IPS-20b (cell line): ENCODE results near the gene MAP1LC3B2.

ENCODE experiments used
- H3K27ac ChIP-seq: one replicate; pipeline ENCODE4 v1.5.1; 2013; ENCODE audit warnings: low read length
- H3K27me3 ChIP-seq: 2 replicates; pipeline ENCODE4 v1.6.1; 2013; ENCODE audit warnings: mild to moderate bottlenecking, low read length, inconsistent platforms; ENCODE audit not compliant: insufficient read depth
- H3K36me3 ChIP-seq: 2 replicates; pipeline ENCODE4 v1.6.1; 2013; ENCODE audit warnings: low read depth, mild to moderate bottlenecking, inconsistent platforms, low read length, moderate library complexity; ENCODE audit not compliant: insufficient read depth
- H3K4me1 ChIP-seq: 2 replicates; pipeline ENCODE4 v1.6.1; 2013; ENCODE audit warnings: mild to moderate bottlenecking, control low read depth, inconsistent platforms, low read length, moderate library complexity; ENCODE audit not compliant: insufficient read depth
- H3K4me3 ChIP-seq: 2 replicates; pipeline ENCODE4 v1.5.1; 2013; ENCODE audit warnings: mild to moderate bottlenecking, low read length, inconsistent platforms
- H3K9ac ChIP-seq: 2 replicates; pipeline ENCODE4 v1.6.1; 2013; ENCODE audit warnings: low read depth, mild to moderate bottlenecking, inconsistent platforms, low read length, moderate library complexity
- H3K9me3 ChIP-seq: 2 replicates; pipeline ENCODE4 v1.6.1; 2013; ENCODE audit warnings: mild to moderate bottlenecking, low read depth, low read length, inconsistent platforms; ENCODE audit not compliant: insufficient read depth

Gene MAP1LC3B2

DNA sequence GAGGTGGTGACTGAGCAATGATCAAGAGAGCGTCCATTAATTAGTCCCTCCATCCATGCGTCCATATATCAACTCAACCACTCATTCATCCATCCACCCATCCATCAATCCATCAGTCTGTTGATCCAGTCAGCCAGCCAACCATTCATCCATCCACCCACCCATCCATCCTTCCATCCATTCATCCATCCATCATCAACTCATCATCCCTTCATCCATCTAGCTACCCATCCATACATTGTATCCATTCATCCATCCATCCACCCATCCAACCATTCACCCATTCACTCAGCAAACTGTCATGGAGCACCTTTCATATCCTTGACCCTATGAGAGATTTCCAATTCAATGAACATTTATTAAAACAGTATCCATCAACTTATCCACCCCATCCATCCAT is 28.1 kb downstream of the MAP1LC3B2 start:
- H3K27me3 ChIP-seq: no peaks in the 10 kb centered on the region
- no peak overlapping the region for H3K4me3 ChIP-seq
- no peak overlapping the region for H3K9ac ChIP-seq
- no peak overlapping the region for H3K27ac ChIP-seq
- H3K4me1 ChIP-seq: peaks cover 2% of the 10 kb centered on the region; the same call in 1 of the 2 replicates
- H3K36me3 ChIP-seq: no peaks in the 10 kb centered on the region
- H3K9me3 ChIP-seq: peaks cover 8% of the 10 kb centered on the region

DNA sequence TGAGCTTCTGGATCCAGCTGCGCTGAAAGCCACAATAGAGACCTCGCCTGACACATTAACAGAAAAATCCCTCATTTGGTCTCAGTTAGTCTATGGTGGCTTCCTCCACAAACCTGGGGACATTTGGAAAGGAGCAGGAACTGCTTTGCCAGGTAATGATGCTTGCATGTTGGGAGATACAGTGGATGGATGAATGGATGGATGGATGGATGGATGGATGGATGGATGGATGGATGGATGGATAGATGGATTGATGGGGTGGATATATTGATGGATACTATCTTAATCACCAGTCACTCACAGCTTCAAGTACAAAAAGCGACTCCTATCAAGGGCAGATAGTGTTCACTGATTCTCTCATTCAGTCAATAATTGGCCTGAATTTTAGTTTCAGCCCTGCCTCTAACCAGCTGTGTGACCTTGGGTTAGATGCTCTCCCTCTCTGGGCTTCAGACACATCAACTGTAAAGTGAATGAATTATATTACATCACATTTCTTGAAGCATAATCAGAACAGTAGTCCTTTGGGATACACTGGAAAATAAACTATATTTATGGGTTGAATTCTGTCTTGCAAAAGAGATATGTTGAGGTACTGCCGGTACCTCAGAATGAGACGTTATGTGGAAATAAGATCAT is 29.3 kb downstream of the MAP1LC3B2 start:
- H3K4me3 ChIP-seq: no peak overlapping the region
- no peaks in the 10 kb centered on the region for H3K36me3 ChIP-seq
- H3K9ac ChIP-seq: no peak overlapping the region
- no peaks in the 10 kb centered on the region for H3K4me1 ChIP-seq
- H3K9me3 ChIP-seq: peaks cover 8% of the 10 kb centered on the region
- H3K27me3 ChIP-seq: no peaks in the 10 kb centered on the region
- no peak overlapping the region for H3K27ac ChIP-seq

DNA sequence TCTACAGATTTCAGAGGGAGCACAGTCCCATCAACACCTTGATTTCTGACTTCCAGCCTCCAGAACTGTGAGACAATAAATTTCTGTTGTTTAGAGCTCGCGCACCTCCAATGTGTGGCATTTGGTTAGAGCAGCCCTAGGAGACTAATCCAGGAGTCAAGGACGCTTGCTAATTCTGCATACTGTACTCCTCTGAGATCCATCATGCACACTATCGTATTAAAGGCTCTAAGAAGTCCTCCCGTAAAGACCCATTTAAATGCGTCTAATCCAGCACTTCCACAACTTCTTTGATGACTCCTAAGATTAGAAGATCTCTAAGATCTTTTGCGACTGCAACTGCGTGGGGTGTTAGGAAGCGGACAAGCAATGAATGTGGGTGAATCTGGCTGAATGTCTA is 30.4 kb downstream of the MAP1LC3B2 start:
- no peaks in the 10 kb centered on the region for H3K27me3 ChIP-seq
- H3K4me3 ChIP-seq: no peak overlapping the region
- no peaks in the 10 kb centered on the region for H3K36me3 ChIP-seq
- no peak overlapping the region for H3K27ac ChIP-seq
- H3K9ac ChIP-seq: no peak overlapping the region
- H3K4me1 ChIP-seq: no peaks in the 10 kb centered on the region
- H3K9me3 ChIP-seq: peaks cover 8% of the 10 kb centered on the region

DNA sequence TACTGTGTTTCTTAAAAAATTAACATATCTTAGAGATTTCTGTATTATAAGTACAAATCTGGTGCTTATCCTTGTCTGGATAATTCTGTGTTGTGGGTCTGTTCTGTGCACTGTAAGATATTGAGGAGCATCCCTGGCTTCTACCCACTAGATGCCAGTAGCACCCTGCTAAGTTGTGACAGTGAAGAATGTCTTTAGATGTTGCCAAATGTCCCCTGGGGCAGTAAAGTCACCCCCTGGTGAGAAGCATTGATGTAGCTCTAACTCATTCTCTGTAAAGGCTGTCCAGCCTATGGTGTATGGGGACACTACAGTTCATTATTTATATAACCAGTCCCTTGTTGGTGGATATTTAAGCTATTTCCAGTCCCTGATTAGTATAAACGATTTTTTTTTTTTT is 31.4 kb downstream of the MAP1LC3B2 start:
- no peaks in the 10 kb centered on the region for H3K4me1 ChIP-seq
- no peaks in the 10 kb centered on the region for H3K27me3 ChIP-seq
- H3K27ac ChIP-seq: no peak overlapping the region

DNA sequence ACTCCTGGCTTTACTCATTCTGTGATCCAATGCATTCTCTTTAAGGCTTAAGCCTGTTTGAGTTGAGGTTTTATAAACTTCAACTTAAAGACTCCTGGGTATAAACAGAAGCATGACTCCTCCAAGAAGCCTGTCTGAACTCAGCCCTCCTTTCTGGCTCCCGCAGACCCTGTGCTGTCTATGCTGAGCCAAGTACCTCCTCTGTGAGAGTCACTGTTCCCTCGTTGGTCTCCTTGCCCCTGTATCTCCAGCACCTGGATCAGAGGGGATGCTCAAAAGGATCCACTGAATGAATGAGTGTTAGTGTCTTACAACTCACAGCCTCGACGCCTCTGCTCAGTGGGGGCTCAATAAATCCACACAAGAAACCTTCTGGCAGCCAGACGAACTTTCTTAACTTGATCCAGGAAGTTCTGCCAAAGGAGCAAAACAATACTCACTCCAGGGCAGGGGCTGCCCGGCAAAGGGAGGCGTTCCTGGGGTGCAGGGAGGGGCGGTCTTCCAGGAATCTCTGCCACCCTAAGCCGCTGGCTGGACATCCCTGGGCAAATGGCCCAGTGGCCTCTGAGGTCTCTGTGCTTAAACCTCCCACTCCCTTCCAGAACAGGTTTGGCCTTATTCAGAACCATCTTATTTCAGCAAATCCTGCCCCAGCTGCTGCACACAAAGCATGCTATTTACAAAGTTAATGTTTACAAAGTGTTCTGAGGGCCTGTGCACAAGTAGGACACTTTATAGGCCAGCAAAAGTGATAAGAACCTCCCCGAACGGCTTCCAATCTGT is 32.9 kb downstream of the MAP1LC3B2 start:
- no peak overlapping the region for H3K27ac ChIP-seq
- H3K4me1 ChIP-seq: no peaks in the 10 kb centered on the region
- no peaks in the 10 kb centered on the region for H3K36me3 ChIP-seq

More for the DNA sequence above, 31.4 kb downstream of the MAP1LC3B2 start:
- no peaks in the 10 kb centered on the region for H3K36me3 ChIP-seq
- H3K9ac ChIP-seq: no peak overlapping the region
- no peaks in the 10 kb centered on the region for H3K9me3 ChIP-seq
- H3K4me3 ChIP-seq: no peak overlapping the region

DNA sequence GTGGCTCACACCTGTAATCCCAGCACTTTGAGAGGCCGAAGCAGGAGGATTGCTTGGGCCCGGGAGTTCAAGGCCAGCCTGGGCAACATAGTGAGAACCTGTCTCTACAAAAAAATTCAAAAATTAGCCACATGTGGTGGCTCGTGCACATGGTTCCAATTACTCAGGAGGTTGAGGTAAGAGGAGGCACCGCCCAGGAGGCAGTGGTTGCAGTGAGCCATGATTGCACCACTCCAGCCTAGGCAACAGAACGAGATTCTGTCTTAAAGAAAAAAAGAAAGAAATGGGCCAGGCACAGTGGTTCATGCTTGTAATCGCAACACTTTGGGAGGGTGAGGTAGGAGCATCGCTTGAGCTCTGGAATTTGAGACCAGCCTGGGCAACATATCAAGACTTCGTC is 33.5 kb downstream of the MAP1LC3B2 start:
- H3K9ac ChIP-seq: no peak overlapping the region
- H3K27ac ChIP-seq: no peak overlapping the region
- H3K36me3 ChIP-seq: no peaks in the 10 kb centered on the region
- H3K27me3 ChIP-seq: no peaks in the 10 kb centered on the region
- no peaks in the 10 kb centered on the region for H3K9me3 ChIP-seq
- H3K4me1 ChIP-seq: no peaks in the 10 kb centered on the region
- no peak overlapping the region for H3K4me3 ChIP-seq

More for the DNA sequence above, 32.9 kb downstream of the MAP1LC3B2 start:
- H3K9ac ChIP-seq: no peak overlapping the region
- H3K27me3 ChIP-seq: no peaks in the 10 kb centered on the region
- H3K9me3 ChIP-seq: no peaks in the 10 kb centered on the region
- H3K4me3 ChIP-seq: no peak overlapping the region

DNA sequence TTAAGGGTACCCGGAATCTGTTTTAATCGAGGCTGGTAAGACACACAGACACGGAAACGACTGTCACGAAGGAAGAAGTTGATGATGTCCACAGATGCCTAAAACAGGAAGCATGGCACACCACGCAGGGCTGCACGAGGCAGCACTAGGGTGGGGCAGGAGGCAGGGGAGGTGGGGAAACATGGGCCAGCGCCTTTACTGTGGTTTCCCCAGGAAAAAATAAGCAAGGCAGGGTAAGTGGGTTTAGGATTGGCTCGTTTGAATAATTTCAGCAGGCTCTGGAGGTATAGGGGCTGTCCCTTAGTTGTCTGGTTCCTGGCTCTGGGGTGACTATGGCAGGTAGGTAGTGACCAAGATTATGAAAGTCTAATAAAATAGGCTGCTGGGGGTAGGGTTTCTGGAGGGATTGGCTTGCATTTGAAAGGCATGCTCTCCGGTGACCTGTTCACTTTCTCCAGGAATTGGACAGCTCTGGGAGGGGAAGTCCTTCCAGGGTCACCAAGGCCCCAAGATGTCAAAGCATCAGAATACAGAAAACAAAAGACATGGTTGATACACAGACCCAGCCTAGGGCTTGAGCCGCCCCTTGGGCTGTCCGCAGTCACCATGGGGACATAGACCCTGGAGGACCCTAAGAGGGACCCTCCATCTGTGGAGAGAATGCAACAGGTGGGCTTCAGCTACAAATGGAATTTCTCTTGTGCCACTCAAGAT is 35.3 kb downstream of the MAP1LC3B2 start:
- Histone ChIP-seq H3K27ac (no peak overlapping the region), H3K27me3 (no peaks in the 10 kb centered on the region; the same call in 1 of the 2 replicates), H3K4me1 (no peaks in the 10 kb centered on the region), H3K4me3 (no peak overlapping the region), H3K9me3 (no peaks in the 10 kb centered on the region), H3K9ac (no peak overlapping the region), H3K36me3 (no peaks in the 10 kb centered on the region)

DNA sequence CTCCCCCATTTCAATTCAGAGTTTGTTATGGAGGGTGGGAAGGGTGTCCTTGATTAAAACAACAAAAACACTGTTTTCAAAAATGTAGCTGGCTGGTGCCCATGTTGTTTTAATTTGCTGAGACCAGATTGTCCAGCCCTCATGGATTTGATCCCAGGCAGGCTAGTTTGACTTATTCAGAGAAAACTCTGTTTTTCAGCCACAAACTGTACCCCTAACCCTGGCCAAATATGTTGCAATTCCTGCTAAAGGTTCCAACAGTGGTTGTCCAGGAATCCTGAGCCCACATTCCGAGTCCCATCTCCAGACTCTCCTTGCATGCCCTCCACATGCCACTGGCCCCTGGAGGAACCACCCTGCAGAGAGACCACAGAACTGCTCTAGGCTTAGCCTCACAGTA is 36.0 kb downstream of the MAP1LC3B2 start:
- no peaks in the 10 kb centered on the region for H3K36me3 ChIP-seq
- no peak overlapping the region for H3K27ac ChIP-seq
- no peaks in the 10 kb centered on the region for H3K9me3 ChIP-seq
- H3K27me3 ChIP-seq: no peaks in the 10 kb centered on the region; the same call in 1 of the 2 replicates
- H3K4me1 ChIP-seq: no peaks in the 10 kb centered on the region
- H3K4me3 ChIP-seq: no peak overlapping the region
- H3K9ac ChIP-seq: no peak overlapping the region

DNA sequence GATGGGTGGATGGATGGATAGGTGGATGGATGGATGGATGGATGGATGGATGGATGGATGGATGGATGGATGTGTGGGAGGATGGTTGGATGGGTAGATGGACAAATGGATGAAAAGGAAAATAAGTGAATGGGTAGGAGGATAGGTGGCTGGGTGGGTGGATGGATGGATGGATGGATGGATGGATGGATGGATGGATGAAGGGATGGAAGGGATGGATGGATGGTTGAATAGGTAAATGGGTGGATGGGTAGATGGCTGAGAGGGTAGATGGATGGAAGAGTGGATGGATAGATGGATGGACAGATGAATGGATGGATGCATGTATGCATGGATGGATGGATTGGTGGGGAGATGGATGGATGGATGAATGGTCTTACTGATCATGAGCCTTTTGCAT is 36.5 kb downstream of the MAP1LC3B2 start:
- H3K27me3 ChIP-seq: no peaks in the 10 kb centered on the region; the same call in 1 of the 2 replicates
- no peak overlapping the region for H3K27ac ChIP-seq
- H3K36me3 ChIP-seq: no peaks in the 10 kb centered on the region
- no peaks in the 10 kb centered on the region for H3K9me3 ChIP-seq
- H3K9ac ChIP-seq: no peak overlapping the region
- no peaks in the 10 kb centered on the region for H3K4me1 ChIP-seq
- no peak overlapping the region for H3K4me3 ChIP-seq

DNA sequence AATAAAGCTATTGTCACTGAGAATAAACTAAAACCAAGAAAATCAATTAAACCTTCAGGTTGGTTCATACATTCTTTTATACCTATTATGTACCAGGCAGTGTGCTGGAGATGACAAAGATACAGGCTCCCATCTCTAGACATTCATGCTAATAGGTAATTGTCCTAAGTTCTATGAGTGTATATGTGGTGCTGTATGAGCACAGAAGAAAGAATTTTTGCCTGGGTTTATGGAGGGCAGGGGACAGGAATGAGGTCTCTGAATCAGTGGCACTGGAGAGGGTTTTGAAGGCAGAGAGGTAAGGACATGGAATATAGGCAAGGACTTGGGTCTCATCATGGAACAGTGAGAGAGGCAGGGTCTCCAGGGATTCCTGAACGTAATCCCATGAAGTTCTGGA is 38.7 kb downstream of the MAP1LC3B2 start:
- no peaks in the 10 kb centered on the region for H3K4me1 ChIP-seq
- no peak overlapping the region for H3K4me3 ChIP-seq
- no peaks in the 10 kb centered on the region for H3K9me3 ChIP-seq
- H3K27me3 ChIP-seq: no peaks in the 10 kb centered on the region; the same call in 1 of the 2 replicates
- H3K27ac ChIP-seq: no peak overlapping the region
- no peak overlapping the region for H3K9ac ChIP-seq
- H3K36me3 ChIP-seq: no peaks in the 10 kb centered on the region

DNA sequence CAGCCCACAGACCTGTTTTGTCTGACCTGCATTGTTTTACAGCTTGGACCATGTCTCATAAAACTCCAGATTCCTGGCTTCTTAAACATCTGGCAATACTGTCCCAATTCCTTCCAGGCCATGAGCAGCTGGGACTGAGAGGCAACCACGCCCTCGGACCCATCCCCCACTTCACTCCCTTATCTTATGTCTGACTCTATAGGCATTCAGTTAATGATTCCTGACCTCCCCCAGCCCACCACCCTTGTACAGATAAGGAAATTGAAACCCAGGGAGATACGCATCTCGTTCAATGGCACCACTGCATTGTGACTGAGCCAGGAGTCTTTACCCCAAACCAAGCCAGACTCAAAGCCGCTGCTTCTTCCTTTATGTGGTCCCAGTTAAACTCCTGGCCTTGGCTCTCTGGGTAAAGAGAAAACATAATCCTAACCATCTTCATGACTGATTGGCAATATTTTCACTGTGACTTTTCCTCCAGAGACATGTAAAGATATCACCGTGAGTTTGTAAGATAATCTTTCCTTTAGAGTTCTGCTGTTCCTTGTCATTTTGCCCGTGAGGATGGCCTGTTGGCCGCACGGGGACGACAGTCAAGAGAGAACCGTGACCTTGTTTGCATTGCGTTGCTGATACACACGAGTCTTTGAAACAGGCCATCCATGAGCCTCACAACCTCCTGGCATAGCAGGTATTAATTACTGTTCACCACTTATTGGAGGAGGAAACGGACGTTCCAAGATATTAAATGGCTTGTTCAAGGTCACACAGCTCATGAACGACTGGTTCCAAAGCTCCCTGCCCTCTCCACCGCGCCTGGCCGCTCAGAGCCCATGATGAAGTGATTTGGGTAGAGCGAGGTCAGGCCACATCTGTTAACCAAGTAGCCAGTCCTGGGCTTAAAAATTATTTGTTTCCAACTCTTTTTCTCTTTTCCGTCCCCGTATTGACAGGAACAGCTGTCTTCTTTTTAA is 39.4 kb downstream of the MAP1LC3B2 start:
- H3K27me3 ChIP-seq: no peaks in the 10 kb centered on the region; the same call in 1 of the 2 replicates
- no peak overlapping the region for H3K9ac ChIP-seq
- 0 out of 2 replicates have a peak overlapping the region, but pooled peaks have one; percentile 39 for H3K4me3 ChIP-seq
- H3K27ac ChIP-seq: no peak overlapping the region
- H3K9me3 ChIP-seq: no peaks in the 10 kb centered on the region
- H3K4me1 ChIP-seq: no peaks in the 10 kb centered on the region; the same call in 1 of the 2 replicates
- no peaks in the 10 kb centered on the region for H3K36me3 ChIP-seq
